PFSK-1 (cell line): ENCODE measurements around the gene CCDC195.

ENCODE experiments used
- POLR2AphosphoS5 ChIP-seq: IDR thresholded peaks from 2 replicates; pipeline ENCODE4 v1.6.1; 2012; ENCODE audit warnings: low read depth, mild to moderate bottlenecking, control low read depth, low read length, moderate library complexity
- TAF1 ChIP-seq: IDR thresholded peaks from 2 replicates; pipeline ENCODE4 v1.6.1; 2012; ENCODE audit warnings: low read length, control low read depth, borderline replicate concordance; ENCODE audit not compliant: insufficient read depth

GRCh38 chr2:224711859-224712665 lies 4.1 kb downstream of the CCDC195 start:
- TF ChIP-seq TAF1 (no peak), POLR2AphosphoS5 (no peak)
